GM12872 (cell line): ENCODE results near the gene CLSTN2.

Experiments used
- TF ChIP-seq, protein P1 (sequence below): IDR thresholded peaks from 3 replicates; pipeline ENCODE4 v1.5.1; 2011; ENCODE audit warnings: low read depth, mild to moderate bottlenecking, low read length, moderate library complexity; ENCODE audit not compliant: insufficient read depth

Gene CLSTN2

GRCh38 chr3:140351466-140351865 is 416.5 kb downstream of the CLSTN2 start:
- TF ChIP-seq, protein P1, sequence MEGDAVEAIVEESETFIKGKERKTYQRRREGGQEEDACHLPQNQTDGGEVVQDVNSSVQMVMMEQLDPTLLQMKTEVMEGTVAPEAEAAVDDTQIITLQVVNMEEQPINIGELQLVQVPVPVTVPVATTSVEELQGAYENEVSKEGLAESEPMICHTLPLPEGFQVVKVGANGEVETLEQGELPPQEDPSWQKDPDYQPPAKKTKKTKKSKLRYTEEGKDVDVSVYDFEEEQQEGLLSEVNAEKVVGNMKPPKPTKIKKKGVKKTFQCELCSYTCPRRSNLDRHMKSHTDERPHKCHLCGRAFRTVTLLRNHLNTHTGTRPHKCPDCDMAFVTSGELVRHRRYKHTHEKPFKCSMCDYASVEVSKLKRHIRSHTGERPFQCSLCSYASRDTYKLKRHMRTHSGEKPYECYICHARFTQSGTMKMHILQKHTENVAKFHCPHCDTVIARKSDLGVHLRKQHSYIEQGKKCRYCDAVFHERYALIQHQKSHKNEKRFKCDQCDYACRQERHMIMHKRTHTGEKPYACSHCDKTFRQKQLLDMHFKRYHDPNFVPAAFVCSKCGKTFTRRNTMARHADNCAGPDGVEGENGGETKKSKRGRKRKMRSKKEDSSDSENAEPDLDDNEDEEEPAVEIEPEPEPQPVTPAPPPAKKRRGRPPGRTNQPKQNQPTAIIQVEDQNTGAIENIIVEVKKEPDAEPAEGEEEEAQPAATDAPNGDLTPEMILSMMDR: no peak

DNA sequence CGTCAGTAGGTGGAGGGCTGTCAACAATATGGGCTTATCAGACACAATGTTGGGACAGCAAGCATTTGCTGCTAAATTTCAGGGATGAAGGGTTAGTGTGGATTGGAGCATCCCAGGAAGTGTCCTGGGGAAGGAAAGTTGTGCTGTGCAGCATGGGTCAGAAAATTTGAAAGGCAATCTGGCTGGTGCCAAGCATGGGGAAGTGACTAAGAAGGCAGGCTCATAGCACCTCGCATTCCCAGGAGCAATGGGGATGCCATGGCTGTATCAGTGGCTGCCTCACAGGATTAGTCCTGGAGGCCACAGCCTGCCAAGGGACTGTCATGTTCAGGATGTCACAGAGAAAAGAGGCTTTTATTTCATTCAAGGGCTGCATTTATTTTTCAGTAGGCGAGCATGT is 420.5 kb downstream of the CLSTN2 start:
- TF ChIP-seq, protein P1: no peak

- TF ChIP-seq, protein P1: no peak
Observed at GRCh38 chr3:140358686-140359085, 423.7 kb downstream of the CLSTN2 start.

GRCh38 chr3:140359233-140359995 is 424.4 kb downstream of the CLSTN2 start:
- TF ChIP-seq, protein P1: no peak

GRCh38 chr3:140360332-140360731 is 425.3 kb downstream of the CLSTN2 start:
- TF ChIP-seq, protein P1: no peak; the same call in 2 of the 3 replicates

GRCh38 chr3:140363801-140364200 is 428.8 kb downstream of the CLSTN2 start:
- TF ChIP-seq, protein P1: no peak

GRCh38 chr3:140365872-140366697 is 431.1 kb downstream of the CLSTN2 start:
- TF ChIP-seq, protein P1: no peak
